DMS 273 treated with DMSO at 0.1 percent for 48 hours (cell line): Measurements from ENCODE around the gene AP1M1.
A peak's percentile ranks its signal among the peaks of the same experiment; 100 is the strongest.
"Not testable (repeated sequence)": the region's sequence is repeated elsewhere in the genome, so short reads cannot be mapped to it uniquely, and the experiment has no call there.

Experiments used
- DNase-seq: peaks from one replicate; lab custom pipeline; 2025; lab: John Stamatoyannopoulos, UW

Gene AP1M1

DNA sequence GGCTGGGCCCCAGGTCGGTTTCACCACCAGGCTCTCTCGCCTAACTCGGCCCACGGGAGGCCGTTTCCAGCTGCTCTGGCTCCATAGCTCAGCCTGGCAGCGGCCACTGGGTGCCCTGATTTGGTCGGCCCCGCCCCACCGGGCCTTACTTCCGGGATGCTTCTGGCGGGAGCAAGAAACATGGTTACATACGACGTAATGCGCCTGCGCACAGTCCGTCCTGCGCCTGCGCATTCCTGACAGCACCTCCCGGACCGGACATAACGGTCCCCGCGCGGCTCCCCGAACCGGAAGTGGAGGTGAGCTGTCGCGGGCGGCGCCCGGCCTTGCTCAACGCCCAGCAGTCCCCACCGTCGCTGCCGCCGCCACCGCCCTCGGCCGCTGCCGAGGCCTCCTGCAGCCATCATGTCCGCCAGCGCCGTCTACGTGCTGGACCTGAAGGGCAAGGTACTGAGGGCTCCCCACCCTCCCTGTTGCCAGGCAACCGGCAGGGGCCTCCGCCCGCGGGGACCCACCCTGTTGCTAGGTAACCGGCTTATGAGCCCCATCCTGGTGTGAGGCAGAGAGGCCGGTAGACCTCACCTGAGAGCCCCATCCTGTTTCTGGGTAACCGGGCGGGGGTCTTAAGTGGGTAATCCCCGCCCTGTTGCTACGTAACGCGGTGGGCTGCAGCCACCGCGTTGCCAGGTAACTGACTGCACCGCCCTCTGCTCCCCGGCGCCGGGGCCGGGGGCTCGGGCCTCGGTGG lies at the start of gene AP1M1:
TSS of gene AP1M1 (plus strand) at position 290 of the 748 bp plus-strand sequence. CDS start at position 406, 116 bp downstream.
- DNase-seq = peak; percentile 95

DNA sequence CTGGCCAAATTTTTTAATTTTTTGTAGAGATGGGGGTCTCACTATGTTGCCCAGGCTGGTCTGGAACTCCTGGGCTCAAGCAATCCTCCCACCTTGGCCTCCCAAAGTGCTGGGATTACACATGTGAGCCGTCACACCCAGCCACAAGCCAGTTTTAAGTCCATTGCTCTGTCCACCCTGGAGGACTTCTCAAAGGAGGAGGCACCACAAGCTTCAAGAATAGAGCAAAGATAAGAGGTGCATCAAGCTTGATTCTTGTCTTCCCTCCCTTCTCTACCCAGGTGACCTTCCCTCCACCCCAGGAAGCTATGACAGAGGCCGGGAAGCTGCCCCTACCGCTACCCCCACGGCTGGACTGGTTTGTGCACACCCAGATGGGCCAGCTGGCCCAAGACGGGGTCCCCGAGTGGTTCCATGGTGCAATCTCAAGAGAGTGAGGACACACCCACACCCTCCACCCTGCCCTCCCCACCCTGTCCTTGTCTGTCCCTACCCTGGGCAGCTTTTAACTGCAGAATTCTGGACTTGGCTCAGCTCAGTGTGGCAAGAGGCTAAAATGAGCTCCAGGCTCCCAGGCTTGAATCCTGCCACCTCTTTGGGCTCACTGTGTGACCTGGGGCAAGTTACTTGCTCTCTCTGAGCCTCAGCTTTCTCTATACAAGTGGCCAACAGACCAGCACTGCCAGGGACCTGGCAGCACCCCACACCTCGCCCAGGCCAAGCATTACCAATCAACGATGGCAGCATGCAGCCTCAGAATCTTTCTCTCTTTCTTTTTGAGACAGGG lies 49.1 kb upstream of the AP1M1 start:
- DNase-seq = no peak

DNA sequence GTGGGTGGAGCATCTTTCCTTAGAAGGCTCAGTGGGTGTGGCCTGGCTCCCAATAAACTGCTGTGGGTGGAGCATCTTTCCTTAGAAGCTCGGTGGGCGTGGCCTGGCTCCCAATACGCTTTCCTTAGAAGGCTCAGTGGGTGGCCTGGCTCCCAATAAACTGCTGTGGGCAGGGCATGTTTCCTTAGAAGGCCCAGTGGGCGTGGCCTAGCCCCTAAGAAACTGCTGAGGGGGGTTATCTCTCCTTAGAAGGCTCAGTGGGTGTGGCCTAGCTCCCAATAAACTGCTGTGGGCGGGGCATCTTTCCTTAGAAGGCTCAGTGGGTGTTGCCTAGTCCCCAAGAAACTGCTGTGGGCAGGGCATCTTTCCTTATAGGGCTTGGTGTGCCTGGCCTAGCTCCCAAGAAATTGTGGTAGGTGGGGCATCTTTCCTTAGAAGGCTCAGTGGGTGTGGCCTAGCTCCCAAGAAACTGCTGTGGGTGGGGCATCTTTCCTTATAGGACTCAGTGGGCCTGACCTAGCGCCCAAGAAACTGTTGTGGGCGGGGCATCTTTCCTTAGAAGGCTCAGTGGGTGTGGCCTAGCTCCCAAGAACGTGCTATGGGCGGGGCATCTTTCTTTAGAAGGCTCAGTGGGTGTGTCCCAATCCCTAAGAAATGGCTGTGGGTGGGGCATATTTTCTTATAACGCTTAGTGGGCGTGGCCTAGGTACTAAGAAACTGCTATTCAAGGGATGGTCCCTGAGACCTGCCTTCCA lies 44.0 kb upstream of the AP1M1 start:
- no peak for DNase-seq

DNA sequence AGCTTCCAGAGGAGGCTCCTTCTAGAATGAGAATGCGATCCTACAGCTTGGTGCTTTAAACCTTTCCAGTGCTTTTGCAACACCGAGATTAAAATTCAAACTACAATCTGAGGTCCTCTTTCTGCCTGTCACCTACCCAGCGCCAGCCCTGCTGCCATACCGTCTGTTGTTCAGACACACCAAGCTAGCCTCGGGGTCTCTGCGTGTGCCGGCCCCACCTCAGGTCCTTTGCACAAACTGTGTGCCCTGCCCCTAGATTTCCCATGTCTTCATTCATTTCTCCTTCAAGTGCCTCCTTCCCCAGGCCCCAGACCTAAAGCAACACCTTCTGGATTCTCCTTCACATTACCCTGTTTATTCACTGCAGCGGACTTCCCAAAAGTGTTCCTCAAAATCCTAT lies 43.2 kb upstream of the AP1M1 start:
- DNase-seq = no peak

DNA sequence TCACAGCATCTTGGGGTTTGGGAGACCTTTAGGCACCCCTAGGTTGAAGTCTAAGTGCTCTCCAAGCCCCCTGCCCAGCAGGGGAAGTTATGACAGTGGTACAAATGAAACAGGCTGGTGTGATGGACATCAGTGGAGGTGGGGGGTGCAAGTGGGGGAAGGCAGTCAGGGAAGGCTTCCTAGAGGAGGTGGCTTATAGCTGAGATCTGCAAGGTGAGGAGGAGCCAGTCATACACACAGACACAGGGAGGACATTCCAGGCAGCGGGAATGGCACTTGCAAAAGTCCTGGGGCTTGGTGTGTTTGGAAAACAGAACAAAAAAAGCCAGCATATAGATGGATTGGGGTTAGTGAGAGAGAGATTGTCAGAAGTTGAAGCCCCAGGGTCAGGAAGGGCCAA lies 42.6 kb upstream of the AP1M1 start:
- DNase-seq = no peak

DNA sequence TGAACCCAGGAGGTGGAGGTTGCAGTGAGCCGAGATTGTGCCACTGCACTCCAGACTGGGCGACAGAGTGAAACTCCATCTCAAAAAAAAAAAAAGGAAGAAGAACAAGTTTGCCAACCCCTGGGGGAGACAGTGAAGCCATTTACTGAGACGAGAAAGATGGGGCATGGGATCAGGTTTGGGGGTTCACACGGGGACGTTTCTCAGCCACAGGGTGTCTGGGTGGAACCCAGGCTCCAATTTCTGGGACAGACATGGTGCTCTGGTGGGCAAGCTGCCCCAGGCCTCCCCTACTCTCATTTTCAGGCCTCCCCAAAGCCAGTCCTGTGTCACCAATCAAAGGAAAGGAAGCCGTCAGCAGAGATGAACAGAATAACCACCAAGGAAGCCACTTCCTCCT lies 40.8 kb upstream of the AP1M1 start:
- DNase-seq = no peak

DNA sequence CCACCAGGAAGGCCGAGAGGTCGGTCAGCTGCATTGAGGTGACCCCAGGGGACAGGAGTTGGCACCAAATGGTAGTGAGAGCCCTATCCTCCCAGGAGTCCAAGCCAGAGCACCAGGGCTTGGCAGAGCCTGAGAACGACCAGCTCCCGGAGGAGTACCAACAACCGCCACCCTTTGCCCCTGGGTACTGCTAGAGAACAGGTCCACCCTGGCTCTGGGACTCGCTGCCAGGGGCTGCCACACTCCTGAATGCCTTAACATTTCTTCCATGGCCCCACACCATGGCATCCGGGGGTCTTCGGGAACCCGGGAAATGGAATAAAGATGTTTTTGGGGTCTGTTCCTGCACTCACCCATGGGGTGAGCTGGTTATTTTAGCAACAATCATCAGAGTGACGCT lies 40.1 kb upstream of the AP1M1 start:
- DNase-seq = no peak

DNA sequence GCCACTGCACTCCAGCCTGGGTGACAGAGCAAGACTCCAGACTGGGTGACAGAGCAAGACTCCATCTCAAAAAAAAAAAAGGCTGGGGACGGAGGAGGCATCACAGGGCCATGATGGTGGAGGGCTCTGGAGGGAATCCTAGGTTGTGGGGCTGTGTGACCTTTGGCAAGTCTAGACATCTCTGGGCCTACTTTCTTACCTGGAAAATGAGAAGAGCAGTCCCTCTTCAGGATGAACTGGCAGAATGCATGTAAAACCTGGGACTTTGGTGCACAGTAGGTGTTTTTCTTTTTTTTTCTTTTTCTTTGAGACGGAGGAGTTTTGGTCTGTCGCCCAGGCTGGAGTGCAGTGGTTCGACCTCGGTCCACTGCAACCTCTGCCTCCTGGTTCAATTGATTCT lies 38.1 kb upstream of the AP1M1 start:
- no peak for DNase-seq

DNA sequence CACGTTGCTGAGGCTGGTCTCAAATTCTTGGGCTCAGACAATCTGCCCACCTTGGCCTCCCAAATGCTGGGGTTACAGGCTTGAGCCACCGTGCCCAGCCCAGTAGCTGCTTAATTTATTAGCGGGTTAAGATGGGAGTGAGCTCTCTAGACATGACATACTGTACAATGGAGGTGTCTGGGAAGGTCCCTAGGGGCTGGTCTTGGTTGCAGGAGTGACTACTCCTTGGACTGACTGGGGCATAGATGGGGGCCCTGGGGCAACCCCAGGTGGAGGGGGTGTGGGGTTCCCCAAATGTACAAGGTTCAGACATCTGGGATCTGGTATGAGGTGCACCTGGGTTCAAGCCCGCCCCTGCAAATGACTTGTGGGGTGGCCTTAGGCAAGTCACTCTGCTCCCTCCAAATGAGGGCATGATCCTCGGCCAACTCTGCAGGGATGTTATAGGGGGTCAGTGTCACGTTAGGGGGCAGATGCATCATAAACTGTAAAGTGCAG lies 37.2 kb upstream of the AP1M1 start:
- DNase-seq = no peak

DNA sequence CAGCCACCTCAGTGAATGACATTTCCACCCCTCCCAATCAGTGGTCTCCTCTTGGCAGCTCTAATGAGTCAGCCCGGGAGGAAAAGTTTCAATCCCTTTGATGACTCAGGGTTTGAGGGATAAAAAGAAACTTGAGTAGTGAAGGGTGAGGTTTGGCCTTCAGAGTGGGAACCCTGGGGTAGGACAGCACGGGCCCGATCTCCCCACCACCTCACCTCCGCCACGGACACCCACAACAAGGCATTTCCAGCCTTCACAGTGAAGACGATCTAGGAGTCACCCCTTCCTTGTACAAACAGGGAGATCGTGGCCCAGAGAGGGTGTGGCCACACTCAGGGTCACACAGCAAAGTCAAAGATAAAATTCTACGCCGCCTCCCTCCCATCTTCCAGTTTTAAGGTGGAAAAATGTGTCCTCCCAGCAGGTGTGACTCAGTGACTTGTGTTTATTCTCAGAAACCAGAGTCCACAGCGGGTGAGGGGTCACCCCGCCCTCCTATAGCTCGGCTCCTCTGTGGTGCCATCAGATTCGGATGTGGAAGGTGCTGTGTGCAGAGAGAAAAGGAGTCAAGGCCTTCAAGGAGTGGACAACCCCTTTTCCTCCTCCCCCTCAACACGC lies 36.7 kb upstream of the AP1M1 start:
- DNase-seq = no peak

DNA sequence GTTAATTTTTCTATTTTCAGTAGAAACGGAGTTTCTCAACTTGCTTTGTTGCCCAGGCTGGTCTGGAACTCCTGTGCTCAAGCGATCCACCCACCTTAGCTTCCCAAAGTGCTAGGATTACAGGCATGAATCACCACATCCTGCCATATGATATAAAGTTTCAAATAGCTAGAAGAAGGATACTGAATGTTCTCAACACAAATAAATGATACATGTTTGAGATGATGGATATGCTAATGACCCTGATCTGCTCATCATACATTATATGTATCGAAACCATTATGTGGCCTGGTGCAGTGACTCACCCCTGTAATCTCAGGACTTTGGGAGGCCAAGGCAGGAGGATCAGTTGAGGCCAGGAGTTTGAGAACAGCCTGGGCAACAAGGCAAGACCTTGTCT lies 35.9 kb upstream of the AP1M1 start:
- DNase-seq = no peak

DNA sequence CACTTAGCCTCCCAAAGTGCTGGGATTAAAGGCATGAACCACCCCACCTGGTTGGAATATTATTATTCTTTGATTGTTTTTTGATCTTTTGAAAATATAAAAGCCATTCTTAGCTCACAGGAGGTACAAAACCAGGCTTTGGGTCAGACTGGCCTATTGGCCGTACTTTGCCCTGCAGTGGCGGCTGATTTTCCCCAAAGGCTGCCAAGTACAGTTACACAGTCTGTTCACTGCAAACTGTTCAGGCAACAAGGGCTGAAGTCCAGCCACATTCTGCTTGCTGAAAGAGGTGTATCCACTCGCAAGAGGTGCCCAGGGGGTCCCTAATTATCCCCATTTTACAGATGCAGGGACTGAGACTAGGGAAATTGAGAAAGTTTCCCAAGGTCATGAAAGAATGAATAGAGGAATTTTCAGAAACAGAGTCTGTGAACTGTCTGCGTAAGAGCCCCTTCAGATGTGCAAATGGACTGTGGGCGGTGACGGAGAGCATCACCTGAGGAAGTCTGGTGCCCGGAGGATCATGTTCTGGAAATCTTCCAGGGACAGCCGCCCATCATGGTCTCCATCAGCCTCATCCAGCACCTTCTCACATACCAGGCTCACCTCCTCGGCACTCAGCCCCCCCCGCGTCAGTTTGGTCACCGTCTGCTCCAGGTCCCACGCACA lies 33.4 kb upstream of the AP1M1 start:
- DNase-seq = no peak

DNA sequence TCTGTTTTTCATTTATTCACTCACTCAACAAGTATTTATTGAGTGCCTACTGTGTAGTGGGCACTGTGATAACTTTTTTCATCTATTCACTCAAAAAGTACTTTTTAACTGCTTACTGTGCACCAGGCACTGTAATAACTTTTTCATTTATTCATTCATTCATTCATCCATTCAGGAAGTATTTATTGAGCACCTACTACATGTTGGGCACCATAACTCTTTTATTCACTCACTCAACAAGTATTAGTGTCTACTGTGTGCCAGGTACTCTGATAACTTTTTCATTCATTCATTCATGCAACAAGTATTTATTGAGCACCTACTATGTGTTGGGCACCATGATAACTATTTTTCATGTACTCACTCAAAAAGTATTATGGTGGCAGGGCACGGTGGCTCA lies 31.3 kb upstream of the AP1M1 start:
- no peak for DNase-seq

DNA sequence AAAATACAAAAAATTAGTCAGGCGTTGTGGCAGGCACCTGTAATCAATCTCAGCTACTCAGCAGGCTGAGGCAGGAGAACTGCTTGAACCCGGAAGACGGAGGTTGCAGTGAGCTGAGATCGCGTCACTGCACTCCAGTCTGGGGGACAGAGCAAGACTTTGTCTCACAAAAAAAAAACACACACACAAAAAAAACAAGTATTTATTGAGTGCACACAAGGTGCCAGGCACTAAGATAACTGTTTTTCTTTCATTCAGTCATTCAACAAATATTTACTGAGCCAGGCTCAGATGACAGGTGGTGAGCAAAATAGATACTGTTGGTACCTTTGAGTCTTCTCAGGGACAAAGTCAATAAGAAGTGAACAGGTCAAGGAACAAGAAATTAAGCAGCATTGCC lies 30.7 kb upstream of the AP1M1 start:
- DNase-seq = no peak

DNA sequence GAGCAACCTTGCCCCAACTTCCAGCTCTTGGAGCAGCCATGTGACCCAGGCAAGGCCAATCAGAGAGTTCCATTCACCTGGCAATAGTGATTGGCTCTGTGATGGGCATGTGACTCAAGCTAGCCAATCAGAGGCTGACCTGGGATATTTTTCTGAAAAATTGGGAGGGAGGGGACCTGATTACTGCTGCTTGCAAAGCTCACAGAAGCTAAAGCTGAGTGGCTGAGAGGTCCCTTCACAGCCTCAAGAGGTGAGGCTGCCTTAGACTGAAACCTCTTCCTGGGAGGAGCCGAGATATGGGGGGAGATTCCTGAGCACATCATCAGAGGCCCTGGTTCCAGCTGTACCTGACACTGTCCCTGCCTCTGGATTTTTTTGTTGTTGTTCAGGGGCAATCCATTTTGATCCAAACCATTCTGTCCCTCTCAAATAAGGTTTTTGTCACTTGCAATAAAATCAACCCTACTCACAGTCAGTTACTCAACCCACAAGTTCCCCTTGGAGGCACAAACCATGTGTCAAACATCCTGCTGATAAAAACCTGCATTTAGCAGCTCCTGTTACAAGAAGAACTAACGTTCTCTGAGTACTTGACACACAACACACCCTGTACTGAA lies 29.1 kb upstream of the AP1M1 start:
- DNase-seq = no peak

DNA sequence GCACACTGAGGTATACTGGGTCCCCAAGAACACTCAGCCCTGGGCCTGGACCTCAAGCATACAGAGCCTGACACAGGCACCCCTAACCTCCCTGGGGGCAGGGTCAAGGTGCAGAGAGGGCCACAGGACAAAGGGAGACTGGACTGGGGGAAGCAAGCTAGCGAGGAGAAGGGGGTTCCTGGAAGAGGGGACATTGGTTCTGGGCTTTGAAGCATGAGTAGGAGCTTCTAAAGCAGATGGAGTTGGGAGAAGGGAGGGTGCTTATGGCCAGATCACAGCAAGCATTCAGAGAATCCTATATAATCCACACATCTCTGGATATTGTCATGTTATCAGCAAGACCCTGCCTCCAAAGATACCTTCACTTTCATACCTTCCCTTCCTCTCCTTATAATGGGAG lies 27.6 kb upstream of the AP1M1 start:
- DNase-seq = no peak

DNA sequence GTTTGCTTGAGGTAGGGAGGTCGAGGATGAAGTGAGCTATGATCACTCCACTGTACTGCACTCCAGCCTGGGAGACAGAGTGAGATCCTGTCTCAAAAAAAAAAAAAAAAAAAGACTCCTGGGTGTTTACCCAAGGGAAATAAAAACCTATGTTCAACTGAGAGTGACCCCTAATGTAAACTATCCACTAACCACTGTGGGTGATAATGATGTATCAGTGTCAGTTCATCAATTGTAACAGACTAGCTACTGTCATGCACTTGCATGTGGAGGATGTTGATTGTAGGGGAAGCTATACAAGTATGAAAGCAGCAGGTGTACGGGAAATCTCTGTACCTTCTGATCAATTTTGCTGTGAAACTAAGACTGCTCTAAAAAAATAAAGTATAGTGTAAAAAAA lies 21.8 kb upstream of the AP1M1 start:
- DNase-seq = no peak

DNA sequence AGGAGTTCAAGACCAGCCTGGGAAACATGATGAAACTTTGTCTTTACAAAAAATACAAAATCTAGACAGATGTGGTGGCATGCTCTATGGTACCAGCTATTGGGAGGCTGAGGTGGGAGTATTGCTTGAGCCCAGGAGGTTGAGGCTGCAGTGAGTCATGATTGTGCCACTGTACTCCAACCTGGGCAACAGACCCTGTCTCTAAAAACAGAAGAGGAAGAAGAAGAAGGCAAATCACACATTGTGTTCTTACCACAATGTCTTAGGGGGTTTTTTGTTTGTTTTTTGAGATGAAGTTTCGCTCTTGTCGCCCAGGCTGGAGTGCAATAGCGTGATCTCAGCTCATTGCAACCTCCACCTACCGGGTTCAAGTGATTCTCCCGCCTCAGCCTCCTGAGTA lies 18.8 kb upstream of the AP1M1 start:
- DNase-seq = not testable (repeated sequence)

DNA sequence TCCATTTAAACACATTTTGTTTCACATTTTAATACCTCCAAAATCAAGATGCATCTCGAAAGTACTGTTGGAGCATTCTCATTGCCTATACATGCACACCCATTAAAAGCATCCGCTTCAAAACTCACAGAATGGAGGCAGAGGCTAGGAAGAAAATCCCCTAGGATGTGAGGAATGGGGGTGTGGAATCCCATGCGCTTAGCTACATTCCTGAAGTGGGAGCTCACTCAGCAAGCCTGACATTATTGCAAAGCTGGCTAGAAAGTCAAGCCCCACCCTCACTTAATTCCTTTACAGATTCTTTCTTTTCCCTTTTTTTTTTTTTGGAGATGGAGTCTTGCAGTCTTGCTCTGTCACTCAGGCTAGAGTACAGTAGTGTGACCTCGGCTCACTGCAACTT lies 17.1 kb upstream of the AP1M1 start:
- no peak for DNase-seq

DNA sequence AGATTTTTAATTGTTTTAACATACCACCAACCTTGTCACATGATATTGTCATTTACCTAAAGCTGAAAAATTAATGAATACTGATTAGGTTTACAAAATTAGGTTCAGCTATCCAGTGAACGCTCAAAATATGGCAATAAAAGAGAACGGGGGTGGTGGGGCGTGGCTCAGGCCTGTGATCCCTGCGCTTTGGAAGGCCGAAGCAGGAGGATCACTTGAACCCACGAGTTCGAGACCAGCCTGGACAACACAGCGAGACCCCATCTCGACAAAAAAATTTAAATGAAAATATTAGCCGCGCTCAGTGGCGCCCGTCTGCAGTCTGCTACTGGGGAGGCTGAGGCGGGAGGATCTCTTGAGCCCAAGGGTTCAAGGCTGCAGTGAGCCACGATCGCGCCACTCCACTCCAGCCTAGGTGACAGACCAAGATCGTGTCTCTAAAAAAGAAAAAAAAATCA lies 13.0 kb upstream of the AP1M1 start:
- no peak for DNase-seq

DNA sequence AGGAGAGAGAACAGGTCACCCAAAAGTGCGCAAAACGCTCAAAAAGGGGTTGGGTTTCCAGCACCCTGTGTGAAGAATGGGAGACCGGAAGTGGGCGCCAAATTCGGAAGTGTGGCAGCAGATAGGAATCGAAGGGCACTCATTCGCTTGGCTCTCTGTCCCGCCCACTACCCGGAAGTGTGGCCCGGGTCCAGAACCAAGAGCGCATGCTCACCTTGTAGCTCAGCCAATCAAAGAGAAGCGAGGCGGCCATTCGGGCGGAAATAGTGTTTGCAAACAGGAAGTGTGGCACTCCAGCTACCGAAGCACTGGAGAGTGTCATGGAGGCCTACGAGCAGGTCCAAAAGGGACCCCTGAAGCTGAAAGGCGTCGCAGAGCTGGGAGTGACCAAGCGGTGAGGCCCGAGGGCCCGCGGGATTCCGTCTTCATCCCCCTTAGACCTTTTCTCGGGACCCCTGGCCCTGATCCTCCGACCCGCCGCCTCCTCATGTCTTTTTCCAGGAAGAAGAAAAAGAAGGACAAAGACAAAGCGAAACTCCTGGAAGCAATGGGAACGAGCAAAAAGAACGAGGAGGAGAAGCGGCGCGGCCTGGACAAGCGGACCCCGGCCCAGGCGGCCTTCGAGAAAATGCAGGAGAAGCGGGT lies 12.5 kb upstream of the AP1M1 start, which contains the start of gene FAM32A:
TSS of gene FAM32A (plus strand) at position 288 of the 645 bp plus-strand sequence. CDS start at position 321, 33 bp downstream.
- peak; percentile 97 for DNase-seq
